GM19043 (cell line): Measurements from ENCODE around the gene SNRPD2.
"Not testable (repeated sequence)": the region's sequence is repeated elsewhere in the genome, so short reads cannot be mapped to it uniquely, and the experiment has no call there.

ENCODE experiments used
- ATAC-seq: cut with Tn5 transposase; IDR thresholded peaks from one replicate; pipeline ENCODE4 v1.9.1; 2021; ENCODE audit warnings: low read depth; ENCODE audit not compliant: unreplicated experiment

SNRPD2 gene

GRCh38 chr19:45705710-45706415 lies 14.1 kb upstream of the SNRPD2 start:
- ATAC-seq, result no peak

GRCh38 chr19:45705115-45705514 lies 13.4 kb upstream of the SNRPD2 start:
- ATAC-seq, result no peak

- no peak for ATAC-seq
Observed at GRCh38 chr19:45701676-45702075, 9.9 kb upstream of the SNRPD2 start.

- no peak for ATAC-seq
Observed at GRCh38 chr19:45693106-45693788, 1.5 kb upstream of the SNRPD2 start.

- peak; percentile 82 for ATAC-seq
Observed at GRCh38 chr19:45692187-45693105, 693 bp upstream of the SNRPD2 start, which contains the start of gene QPCTL. Gene QPCTL, plus strand, starts transcription at chr19:45692666. Its CDS starts 38 bp downstream, at chr19:45692704.

- no peak for ATAC-seq
Observed at GRCh38 chr19:45687599-45687998, 4.2 kb downstream of the SNRPD2 start.

GRCh38 chr19:45685045-45685444 lies 6.7 kb downstream of the SNRPD2 start:
- ATAC-seq, result not testable (repeated sequence)

- no peak for ATAC-seq
Observed at GRCh38 chr19:45682908-45683307, 8.8 kb downstream of the SNRPD2 start.

- ATAC-seq, result no peak
Observed at GRCh38 chr19:45682117-45682516, 9.6 kb downstream of the SNRPD2 start.

- ATAC-seq, result peak; percentile 64
Observed at GRCh38 chr19:45681391-45682015, 10.2 kb downstream of the SNRPD2 start.

GRCh38 chr19:45677351-45678230 lies 14.2 kb downstream of the SNRPD2 start:
- no peak for ATAC-seq

- ATAC-seq, result no peak
Observed at GRCh38 chr19:45676851-45677263, 14.9 kb downstream of the SNRPD2 start.

- no peak for ATAC-seq
Observed at GRCh38 chr19:45674946-45675345, 16.8 kb downstream of the SNRPD2 start.

- ATAC-seq, result peak; percentile 38
Observed at GRCh38 chr19:45670670-45671453, 20.9 kb downstream of the SNRPD2 start.

- ATAC-seq, result no peak
Observed at GRCh38 chr19:45668342-45668871, 23.3 kb downstream of the SNRPD2 start.

GRCh38 chr19:45667620-45668341 lies 24.0 kb downstream of the SNRPD2 start, which contains the start of gene GIPR:
Gene GIPR, plus strand, starts transcription at chr19:45668221. Its CDS starts 1,300 bp downstream, at chr19:45669521.
- ATAC-seq, result no peak

- ATAC-seq, result no peak
Observed at GRCh38 chr19:45664575-45664974, 27.2 kb downstream of the SNRPD2 start.

- ATAC-seq, result no peak
Observed at GRCh38 chr19:45663800-45664199, 28.0 kb downstream of the SNRPD2 start.
